ENCODE measurements around the gene ATRNL1. TPM values are rescaled to one million over a fixed set of nuclear protein-coding genes. Genes with fewer than 3 reads are reported as not detected.

The ATRNL1 gene
- total and polyA plus RNA-seq, 4 donors = 0.40 to 26.9 (median 5.3) TPM

GRCh38 chr10:115850666-115851065 lies 757.5 kb downstream of the ATRNL1 start:
- Histone ChIP-seq H3K9me3 (ENCODE audit: control insufficient read depth in 4 of 4, low read length in 3 of 4) (no peaks in the 10 kb centered on the region), H3K9ac (ENCODE audit: low read depth in 1 of 2, low read length in 2 of 2) (no peak overlapping the region), H3K27ac (ENCODE audit: low read depth in 1 of 2, low read length in 2 of 2) (no peak overlapping the region), H3K4me1 (ENCODE audit: control insufficient read depth in 4 of 4, insufficient read depth in 4 of 4, low read length in 3 of 4) (no peaks in the 10 kb centered on the region), H3K36me3 (ENCODE audit: control insufficient read depth in 4 of 4, insufficient read depth in 3 of 4, low read depth in 1 of 4, low read length in 3 of 4) (no peaks in the 10 kb centered on the region), H3K4me3 (ENCODE audit: low read depth in 1 of 3, low read length in 3 of 3) (no peak overlapping the region), H3K27me3 (ENCODE audit: control insufficient read depth in 4 of 4, insufficient read depth in 4 of 4, low read length in 3 of 4) (no peaks in the 10 kb centered on the region)
- no peak for TF ChIP-seq CTCF (IDR thresholded peaks at IDR 0.05; ENCODE audit: low read depth, low read length, missing input control)
- TF ChIP-seq HNF4A (conservative IDR thresholded peaks at IDR 0.05) = no peak
- no peak for TF ChIP-seq JUND (IDR thresholded peaks at IDR 0.05)
- DNase-seq (ENCODE audit: low spot score) = no peak
- 94% methylated on average over 1 of the region's 1 CpG for WGBS

- no peaks in the 10 kb centered on the region for H3K9me3 ChIP-seq (ENCODE audit: control insufficient read depth in 4 of 4, low read length in 3 of 4)
- H3K4me1 ChIP-seq (ENCODE audit: control insufficient read depth in 4 of 4, insufficient read depth in 4 of 4, low read length in 3 of 4) = no peaks in the 10 kb centered on the region
- no peak overlapping the region for H3K9ac ChIP-seq (ENCODE audit: low read depth in 1 of 2, low read length in 2 of 2)
- H3K4me3 ChIP-seq (ENCODE audit: low read depth in 1 of 3, low read length in 3 of 3) = no peak overlapping the region
- TF ChIP-seq EGR1 (IDR thresholded peaks at IDR 0.05; ENCODE audit: low read depth in 2 of 2) = no peak
- no peak for TF ChIP-seq GABPA (IDR thresholded peaks at IDR 0.05 in 1 of 2, conservative IDR thresholded peaks at IDR 0.05 in 1 of 2)
- TF ChIP-seq JUND (IDR thresholded peaks at IDR 0.05) = no peak
- WGBS = 94% methylated on average over 5 of the region's 5 CpGs
- no peak overlapping the region for H3K27ac ChIP-seq (ENCODE audit: low read depth in 1 of 2, low read length in 2 of 2)
- no peaks in the 10 kb centered on the region for H3K36me3 ChIP-seq (ENCODE audit: control insufficient read depth in 4 of 4, insufficient read depth in 3 of 4, low read depth in 1 of 4, low read length in 3 of 4)
- no peaks in the 10 kb centered on the region for H3K27me3 ChIP-seq (ENCODE audit: control insufficient read depth in 4 of 4, insufficient read depth in 4 of 4, low read length in 3 of 4)
- DNase-seq (ENCODE audit: low spot score) = no peak
These were observed 758.5 kb downstream of the ATRNL1 start for GRCh38 chr10:115851695-115852094.

- TF ChIP-seq ZBTB33 (IDR thresholded peaks at IDR 0.05) (no peak), MAX (IDR thresholded peaks at IDR 0.05) (no peak), FOXA2 (IDR thresholded peaks at IDR 0.05) (no peak), CTCF (IDR thresholded peaks at IDR 0.05; ENCODE audit: low read depth, low read length, missing input control) (no peak), REST (IDR thresholded peaks at IDR 0.05) (no peak), JUND (IDR thresholded peaks at IDR 0.05) (no peak), EGR1 (IDR thresholded peaks at IDR 0.05; ENCODE audit: low read depth in 2 of 2) (no peak), YY1 (IDR thresholded peaks at IDR 0.05) (no peak), RXRA (IDR thresholded peaks at IDR 0.05) (no peak), RAD21 (IDR thresholded peaks at IDR 0.05) (no peak), HNF4A (conservative IDR thresholded peaks at IDR 0.05) (no peak), NR2F2 (IDR thresholded peaks at IDR 0.05) (no peak), ATF3 (IDR thresholded peaks at IDR 0.05) (no peak), GABPA (IDR thresholded peaks at IDR 0.05 in 1 of 2, conservative IDR thresholded peaks at IDR 0.05 in 1 of 2) (no peak), TAF1 (conservative IDR thresholded peaks at IDR 0.05) (no peak), FOXA1 (IDR thresholded peaks at IDR 0.05) (no peak)
- Histone ChIP-seq H3K27ac (ENCODE audit: low read depth in 1 of 2, low read length in 2 of 2) (no peak overlapping the region), H3K27me3 (ENCODE audit: control insufficient read depth in 4 of 4, insufficient read depth in 4 of 4, low read length in 3 of 4) (no peaks in the 10 kb centered on the region), H3K9me3 (ENCODE audit: control insufficient read depth in 4 of 4, low read length in 3 of 4) (no peaks in the 10 kb centered on the region), H3K36me3 (ENCODE audit: control insufficient read depth in 4 of 4, insufficient read depth in 3 of 4, low read depth in 1 of 4, low read length in 3 of 4) (no peaks in the 10 kb centered on the region), H3K4me1 (ENCODE audit: control insufficient read depth in 4 of 4, insufficient read depth in 4 of 4, low read length in 3 of 4) (no peaks in the 10 kb centered on the region), H3K9ac (ENCODE audit: low read depth in 1 of 2, low read length in 2 of 2) (no peak overlapping the region), H3K4me3 (ENCODE audit: low read depth in 1 of 3, low read length in 3 of 3) (no peak overlapping the region)
- WGBS = 80% methylated on average over 6 of the region's 6 CpGs
- no peak for DNase-seq (ENCODE audit: low spot score)
These were observed 761.7 kb downstream of the ATRNL1 start for GRCh38 chr10:115854740-115855435.

Data from liver (tissue), 9 donors.